Breast epithelium (tissue), 4 donors: Measurements from ENCODE around the gene PTPRU. TPM values are rescaled to one million over a fixed set of nuclear protein-coding genes. Genes with fewer than 3 reads are reported as not detected.

ENCODE experiments used
- DNase-seq, 2 donors: peaks; one replicate each; pipeline ENCODE4 v3.0.0-alpha.2; 2019; ENCODE audit warnings: low spot score in 2 of 2
- H3K27ac ChIP-seq, 2 donors: fragments of 200-600 bp; sonication (generic) in 1 of 2; one replicate each; pipeline ENCODE4 v1.5.1; 2016 to 2019; ENCODE audit warnings: mild to moderate bottlenecking in 1 of 2
- H3K27me3 ChIP-seq, 2 donors: fragments of 200-600 bp; sonication (generic) in 1 of 2; one replicate each; pipeline versions ENCODE4 v1.5.1 to v1.6.0; 2017 to 2019; ENCODE audit warnings: control low read depth in 1 of 2, mild to moderate bottlenecking in 1 of 2
- H3K36me3 ChIP-seq: fragments of 200-600 bp; one replicate; pipeline ENCODE4 v1.5.1; 2019
- H3K4me1 ChIP-seq, 2 donors: fragments of 200-600 bp; sonication (generic); one replicate each; pipeline ENCODE4 v1.5.1; 2016 to 2019; ENCODE audit warnings: control low read depth in 1 of 2
- H3K4me3 ChIP-seq, 3 donors: fragments of 200-600 bp; sonication (generic); 1 replicate in 2 of 3; 2 replicates in 1 of 3; pipeline ENCODE4 v1.5.1; 2016 to 2019; ENCODE audit warnings: mild to moderate bottlenecking in 3 of 3, moderate library complexity in 2 of 3
- H3K9me3 ChIP-seq, 2 donors: fragments of 200-600 bp; sonication (generic) in 1 of 2; one replicate each; pipeline ENCODE4 v1.5.1; 2016 to 2019; ENCODE audit warnings: control low read depth in 1 of 2
- CTCF ChIP-seq, 3 donors: fragments of 450-650 bp; IDR thresholded peaks; one replicate each; pipeline ENCODE4 v1.5.1; 2016 to 2017; ENCODE audit warnings: antibody characterized with exemption in 3 of 3, mild to moderate bottlenecking in 3 of 3, moderate library complexity in 3 of 3
- POLR2A ChIP-seq: fragments of 450-650 bp; IDR thresholded peaks from one replicate; pipeline ENCODE4 v1.6.1; 2016; ENCODE audit warnings: antibody characterized with exemption, mild to moderate bottlenecking, moderate library complexity
- POLR2AphosphoS5 ChIP-seq, 3 donors: sonication (generic); formaldehyde crosslinking; IDR thresholded peaks; one replicate each; pipeline ENCODE4 v1.6.1; 2017; ENCODE audit warnings: antibody characterized with exemption in 3 of 3
- intact Hi-C: fragments of 100-400 bp; cut with DNase I; formaldehyde crosslinking; loops from one replicate; pipeline ENCODE4 v1.15.1; 2023; ENCODE audit warnings: low total_unique reads
- total RNA-seq, 3 donors: library from RNA; depleted of rRNA; stranded (reverse); fragments of >200 nt; gene quantifications; one replicate each; pipeline ENCODE4 v1.1.0, GENCODE V29; 2016

The PTPRU gene
- total RNA-seq, 3 donors from 2014 or later = 16.0 to 33.1 (median 32.5) TPM

DNA sequence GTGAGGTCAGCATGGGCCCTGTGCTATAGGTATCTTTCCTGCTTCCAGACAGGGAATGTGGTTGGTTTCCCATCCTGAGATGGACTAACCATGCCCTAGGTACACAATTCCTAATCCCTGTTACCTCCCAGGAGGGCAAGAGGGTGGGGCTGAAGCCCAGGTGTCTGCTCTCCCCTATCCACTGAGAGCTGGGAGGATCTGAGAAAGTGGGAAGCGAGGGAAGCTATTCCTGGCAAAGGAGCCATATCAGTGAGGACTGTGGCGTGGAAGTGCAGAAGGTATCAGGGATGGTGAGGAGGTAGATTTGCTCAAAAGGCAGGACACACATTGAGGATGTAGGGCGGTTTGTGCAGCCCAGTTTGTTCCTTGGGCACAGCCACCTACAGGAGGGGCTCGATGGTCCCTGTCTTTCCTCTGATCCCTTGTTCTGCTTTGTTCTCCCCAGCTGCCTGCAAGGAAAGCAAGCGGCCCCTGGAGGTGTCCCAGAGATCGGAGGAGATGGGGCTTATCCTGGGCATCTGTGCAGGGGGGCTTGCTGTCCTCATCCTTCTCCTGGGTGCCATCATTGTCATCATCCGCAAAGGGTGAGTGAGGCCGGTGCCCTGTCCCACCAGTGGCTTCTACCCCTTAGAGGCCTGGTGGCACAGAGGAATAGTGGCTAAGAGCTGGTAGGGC is 48.1 kb downstream of the PTPRU start:
- Histone ChIP-seq H3K4me1 (no peaks in the 10 kb centered on the region), H3K27me3 (no peaks in the 10 kb centered on the region), H3K4me3 (no peak overlapping the region), H3K27ac (no peak overlapping the region), H3K9me3 (no peaks in the 10 kb centered on the region), H3K36me3 (no peaks in the 10 kb centered on the region)
- intact Hi-C loops = no loop called here
- TF ChIP-seq POLR2A (no peak), POLR2AphosphoS5 (IDR thresholded peaks at IDR 0.05) (no peak), CTCF (IDR thresholded peaks at IDR 0.05) (no peak)
- DNase-seq = no peak

- H3K27me3 ChIP-seq = no peaks in the 10 kb centered on the region
- intact Hi-C loops = no loop called here
- no peak for TF ChIP-seq POLR2A
- TF ChIP-seq POLR2AphosphoS5 (IDR thresholded peaks at IDR 0.05) = no peak
- TF ChIP-seq CTCF (IDR thresholded peaks at IDR 0.05) = no peak
- DNase-seq = no peak
- no peak overlapping the region for H3K27ac ChIP-seq
- H3K36me3 ChIP-seq = no peaks in the 10 kb centered on the region
- H3K4me3 ChIP-seq = no peak overlapping the region
- H3K4me1 ChIP-seq = no peaks in the 10 kb centered on the region
- no peaks in the 10 kb centered on the region for H3K9me3 ChIP-seq
These were observed 48.7 kb downstream of the PTPRU start for GRCh38 chr1:29284961-29285560.

DNA sequence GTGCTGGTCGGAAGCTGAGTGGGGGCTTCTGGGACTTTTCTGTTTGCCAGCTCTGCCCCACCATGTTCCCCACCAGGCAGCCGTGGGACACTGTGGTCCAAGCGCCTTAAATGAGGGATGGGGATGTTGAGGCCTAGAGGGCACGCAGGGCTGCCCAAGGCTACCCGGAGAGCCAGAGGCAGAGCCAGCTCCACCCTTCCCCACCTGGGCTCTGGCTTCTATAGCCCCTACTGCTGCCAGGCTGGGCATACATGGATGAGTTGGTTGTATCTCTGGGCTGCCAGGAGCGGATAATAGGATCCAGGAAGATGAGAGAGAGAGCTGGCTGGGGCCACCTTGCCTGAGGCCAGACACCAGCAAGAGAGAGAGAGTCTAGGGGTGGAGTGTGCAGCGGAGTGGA is 49.4 kb downstream of the PTPRU start:
- H3K4me1 ChIP-seq = no peaks in the 10 kb centered on the region
- no peak for DNase-seq
- no peaks in the 10 kb centered on the region for H3K27me3 ChIP-seq
- H3K4me3 ChIP-seq = no peak overlapping the region
- no peak overlapping the region for H3K27ac ChIP-seq
- intact Hi-C loops = no loop called here
- TF ChIP-seq POLR2AphosphoS5 (IDR thresholded peaks at IDR 0.05) (no peak), CTCF (IDR thresholded peaks at IDR 0.05) (no peak), POLR2A (no peak)
- no peaks in the 10 kb centered on the region for H3K9me3 ChIP-seq
- no peaks in the 10 kb centered on the region for H3K36me3 ChIP-seq

- intact Hi-C loops = no loop called here
- H3K27me3 ChIP-seq = no peaks in the 10 kb centered on the region
- no peaks in the 10 kb centered on the region for H3K36me3 ChIP-seq
- no peak overlapping the region for H3K27ac ChIP-seq
- no peak overlapping the region for H3K4me3 ChIP-seq
- H3K4me1 ChIP-seq = no peaks in the 10 kb centered on the region
- TF ChIP-seq CTCF (IDR thresholded peaks at IDR 0.05) = no peak
- TF ChIP-seq POLR2AphosphoS5 (IDR thresholded peaks at IDR 0.05) = no peak
- no peak for TF ChIP-seq POLR2A
- H3K9me3 ChIP-seq = no peaks in the 10 kb centered on the region
- DNase-seq = no peak
These were observed 50.0 kb downstream of the PTPRU start for GRCh38 chr1:29286194-29286767.

DNA sequence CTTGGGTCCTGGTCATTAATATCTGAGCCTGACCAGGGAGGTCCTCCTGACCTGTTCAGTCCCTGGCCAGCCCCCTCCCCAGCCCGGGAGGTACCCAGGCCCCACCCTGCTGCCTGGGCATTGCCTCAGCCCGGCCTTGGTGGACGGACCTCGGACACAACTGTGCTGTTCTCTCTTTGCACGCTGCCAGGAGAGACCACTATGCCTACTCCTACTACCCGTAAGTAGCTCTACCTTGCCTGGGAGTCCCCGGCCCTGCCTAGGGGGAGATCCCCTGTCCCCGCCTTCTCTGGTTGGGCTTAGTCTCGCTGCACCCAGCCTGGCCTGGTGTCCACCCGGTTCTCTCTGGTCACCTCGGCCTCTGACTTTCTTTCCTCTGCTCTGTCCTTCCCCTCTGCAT is 53.2 kb downstream of the PTPRU start:
- Histone ChIP-seq H3K9me3 (no peaks in the 10 kb centered on the region), H3K27me3 (no peaks in the 10 kb centered on the region), H3K27ac (no peak overlapping the region), H3K36me3 (no peaks in the 10 kb centered on the region), H3K4me1 (no peaks in the 10 kb centered on the region), H3K4me3 (no peak overlapping the region)
- DNase-seq = no peak
- TF ChIP-seq POLR2AphosphoS5 (IDR thresholded peaks at IDR 0.05) = no peak
- no peak for TF ChIP-seq POLR2A
- no peak for TF ChIP-seq CTCF (IDR thresholded peaks at IDR 0.05)
- intact Hi-C loops = no loop called here
